ENCODE results near the gene CCDC33.
"Not testable (repeated sequence)": the region's sequence is repeated elsewhere in the genome, so short reads cannot be mapped to it uniquely, and the experiment has no call there.

The CCDC33 gene

GRCh38 chr15:74334127-74334526 lies 98.0 kb downstream of the CCDC33 start:
- DNase-seq (ENCODE audit: low read depth in 2 of 2): no peak

- no peak for DNase-seq (ENCODE audit: low read depth in 2 of 2)
Observed at GRCh38 chr15:74335396-74335795, 99.3 kb downstream of the CCDC33 start.

DNA sequence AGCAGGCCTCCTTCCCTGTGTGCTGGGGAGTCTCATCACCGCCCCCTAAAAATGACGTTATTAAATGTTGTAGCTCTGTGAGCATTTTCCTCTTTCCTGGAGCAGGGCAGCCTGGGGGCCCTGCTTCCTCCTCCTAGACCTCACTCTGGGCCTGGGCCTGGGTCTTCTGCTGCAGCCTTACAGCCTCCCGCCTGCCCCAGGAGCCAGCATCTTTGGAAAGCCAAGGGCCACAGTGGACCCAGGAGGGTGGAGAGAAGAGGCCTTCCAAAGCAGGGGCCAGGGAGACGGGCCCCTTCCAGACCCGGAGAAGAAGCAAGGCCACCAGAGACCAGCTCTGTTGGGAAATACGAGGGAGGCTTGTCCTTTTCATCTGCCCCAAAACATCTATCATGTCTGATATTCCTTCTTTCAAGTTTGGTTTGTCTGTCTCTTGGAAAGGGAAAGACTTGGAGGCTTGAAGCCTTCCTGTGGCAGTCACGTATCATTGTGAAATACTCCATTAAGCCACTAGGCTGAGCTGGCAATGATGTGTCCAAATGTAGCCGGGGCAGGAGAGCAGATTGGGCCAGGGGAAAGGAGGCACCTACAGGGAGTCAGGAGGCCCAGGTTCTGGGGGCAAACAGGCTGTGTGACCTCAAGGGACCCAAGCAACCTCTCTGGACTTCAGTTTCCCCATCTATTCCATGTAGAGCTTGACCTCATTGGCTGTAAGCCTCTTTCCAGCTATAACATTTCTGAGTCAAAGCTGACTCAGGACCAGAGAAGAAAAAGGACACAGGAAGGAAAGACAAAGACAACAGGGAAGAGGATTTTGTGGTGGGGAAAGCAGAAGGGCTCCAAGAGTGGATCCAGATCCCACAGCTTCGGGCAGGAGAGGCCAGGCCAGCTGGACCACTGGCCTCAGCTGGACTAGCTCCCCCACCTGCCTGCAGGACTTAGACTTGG lies 100.2 kb downstream of the CCDC33 start:
- no peak for DNase-seq (ENCODE audit: low read depth in 2 of 2)

GRCh38 chr15:74337146-74337545 lies 101.0 kb downstream of the CCDC33 start:
- DNase-seq (ENCODE audit: low read depth in 2 of 2): no peak

DNA sequence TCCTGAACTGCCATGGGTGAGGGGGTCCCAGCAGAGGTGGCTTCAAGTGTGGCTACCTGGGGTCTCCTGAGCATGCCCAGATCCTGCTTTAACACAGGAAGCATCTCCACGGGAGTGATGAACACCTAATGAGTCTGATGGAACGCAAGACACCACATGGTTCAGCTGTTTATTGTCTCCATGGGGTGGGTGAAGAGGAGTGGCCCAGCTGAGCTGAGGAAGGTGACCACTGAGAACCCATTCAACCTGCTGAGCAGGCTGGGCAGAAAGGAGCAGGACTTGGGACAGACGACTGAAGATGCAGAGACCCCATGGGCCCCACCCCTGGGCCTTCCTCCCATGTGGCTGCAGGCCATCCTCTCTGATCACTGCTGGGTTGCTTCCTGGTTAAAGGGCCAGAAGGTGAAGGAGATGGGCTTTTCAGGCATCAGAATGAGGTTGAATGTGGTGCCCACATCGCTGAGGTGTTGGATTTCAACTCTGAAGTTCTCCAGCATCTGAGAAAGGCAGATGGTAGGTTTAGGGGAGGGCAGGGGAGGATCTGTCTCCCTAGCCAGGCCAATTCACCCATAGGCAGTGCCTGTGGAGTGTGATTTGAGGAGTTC lies 101.6 kb downstream of the CCDC33 start:
- no peak for DNase-seq (ENCODE audit: low read depth in 2 of 2)

GRCh38 chr15:74338676-74339075 lies 102.5 kb downstream of the CCDC33 start:
- DNase-seq (ENCODE audit: low read depth in 2 of 2): no peak

DNA sequence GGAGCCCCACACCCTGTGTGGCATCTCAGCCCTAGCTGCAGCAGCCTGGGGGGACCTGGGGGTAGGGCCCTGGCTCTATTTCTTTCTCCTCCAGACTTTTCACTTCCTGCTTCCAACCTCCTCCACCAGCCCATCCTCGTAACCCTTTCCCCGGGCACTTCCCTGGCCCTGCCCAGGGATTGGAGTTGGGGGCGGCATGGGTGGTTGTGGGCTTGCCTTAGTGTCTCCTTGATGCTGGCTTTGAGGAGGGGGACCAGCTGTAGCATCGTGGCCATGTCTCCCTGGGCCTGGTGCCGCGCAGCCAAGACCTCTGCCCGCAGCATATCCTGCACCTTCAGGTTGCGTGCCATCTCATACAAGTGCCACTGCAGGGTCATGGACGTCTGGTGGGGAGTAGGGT lies 103.2 kb downstream of the CCDC33 start:
- no peak for DNase-seq (ENCODE audit: low read depth in 2 of 2)

DNA sequence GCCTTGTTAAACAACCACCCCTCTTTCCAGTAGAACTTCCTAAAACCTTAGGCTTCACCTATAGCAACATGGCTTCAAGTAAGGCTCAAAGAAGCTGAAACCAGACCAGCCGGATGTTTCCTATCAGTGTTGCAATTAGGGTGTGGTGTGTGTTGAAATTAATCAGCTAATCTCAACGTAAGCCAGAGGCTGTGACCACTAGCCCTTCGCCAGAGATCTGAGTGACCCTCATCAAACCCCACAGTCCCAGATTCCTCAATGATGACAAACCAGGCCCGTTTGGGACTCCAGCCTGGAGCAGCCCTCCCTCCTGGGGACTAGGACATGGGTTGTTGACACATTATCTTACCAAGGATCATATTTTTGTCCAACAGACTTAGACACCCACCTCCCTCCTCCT lies 104.0 kb downstream of the CCDC33 start:
- no peak for DNase-seq (ENCODE audit: low read depth in 2 of 2)

GRCh38 chr15:74343127-74343796 lies 107.1 kb downstream of the CCDC33 start:
- no peak for DNase-seq (ENCODE audit: low read depth in 2 of 2)

GRCh38 chr15:74343797-74344127 lies 107.6 kb downstream of the CCDC33 start:
- DNase-seq (ENCODE audit: low read depth in 2 of 2): no peak

DNA sequence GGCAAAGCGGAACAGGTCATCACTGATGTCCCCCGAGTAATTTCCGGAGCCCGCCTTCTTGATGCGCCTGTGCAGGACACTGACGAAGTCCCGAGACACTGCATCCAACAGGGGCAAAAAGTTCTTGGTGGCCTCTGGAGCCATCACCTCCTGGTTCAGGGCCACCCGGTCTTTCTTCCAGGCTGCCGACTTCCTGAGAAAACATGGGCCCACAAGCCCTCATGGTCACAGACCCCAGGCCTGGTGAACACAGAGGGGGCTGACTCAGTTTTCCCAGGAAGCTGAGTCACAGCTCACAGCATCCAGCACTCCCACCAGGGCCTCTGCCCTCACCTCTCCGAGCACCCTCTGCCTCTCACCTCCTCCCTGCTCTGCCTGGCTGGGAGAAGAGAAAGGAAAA lies 108.9 kb downstream of the CCDC33 start:
- no peak for DNase-seq (ENCODE audit: low read depth in 2 of 2)

- DNase-seq (ENCODE audit: low read depth in 2 of 2): no peak
Observed at GRCh38 chr15:74347757-74348250, 111.7 kb downstream of the CCDC33 start.

DNA sequence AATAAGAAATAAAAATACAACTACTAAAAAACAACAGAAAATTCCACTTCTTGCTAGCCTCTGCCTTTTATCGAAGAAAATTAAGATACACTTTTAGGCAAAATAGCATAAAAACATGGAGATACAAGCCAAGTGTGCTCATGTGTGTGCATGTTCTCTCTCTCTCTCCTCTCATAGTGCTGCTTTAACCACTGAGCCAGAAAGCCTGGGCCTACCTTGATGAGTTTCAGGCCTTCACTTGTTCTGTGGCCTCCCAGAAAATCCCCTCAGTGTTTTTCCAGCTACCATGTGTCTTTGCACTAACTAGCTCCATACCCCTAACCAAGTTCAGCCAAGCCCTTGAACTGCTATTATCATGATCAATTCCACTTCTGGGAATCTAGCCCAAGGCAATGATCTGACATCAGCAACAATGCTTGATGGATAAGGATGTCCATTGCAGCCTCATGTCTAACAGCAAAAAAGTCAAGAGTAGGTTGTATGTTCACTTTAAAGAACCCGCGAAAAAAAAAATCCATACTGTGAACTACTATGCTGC lies 113.2 kb downstream of the CCDC33 start:
- no peak for DNase-seq (ENCODE audit: low read depth in 2 of 2)

GRCh38 chr15:74350295-74351275 lies 114.5 kb downstream of the CCDC33 start:
- DNase-seq (ENCODE audit: low read depth in 2 of 2): no peak

GRCh38 chr15:74351670-74352069 lies 115.5 kb downstream of the CCDC33 start:
- DNase-seq (ENCODE audit: low read depth in 2 of 2): no peak

DNA sequence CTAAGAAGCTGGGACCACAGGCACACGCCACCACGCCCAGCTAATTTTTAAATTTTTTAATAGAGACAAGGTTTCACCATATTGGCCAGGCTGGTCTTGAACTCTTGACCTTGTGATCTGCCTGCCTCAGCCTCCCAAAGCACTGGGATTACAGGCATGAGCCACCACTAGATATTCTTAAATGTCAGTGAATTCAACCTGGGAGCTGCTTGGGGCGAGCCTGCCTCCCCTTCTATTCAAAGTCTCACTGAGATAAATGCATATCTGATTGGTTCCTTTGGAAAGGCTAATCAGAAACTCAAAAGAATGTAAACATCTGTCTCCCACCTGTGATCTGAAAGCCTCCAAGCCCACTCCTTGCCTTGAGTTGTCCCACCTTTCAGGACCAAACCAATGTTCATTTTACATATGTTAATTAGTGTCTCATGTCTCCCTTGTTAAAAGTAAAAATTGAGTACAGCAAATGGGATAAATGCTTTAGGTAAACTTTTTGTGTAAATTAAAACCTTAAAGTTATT lies 116.3 kb downstream of the CCDC33 start:
- no peak for DNase-seq (ENCODE audit: low read depth in 2 of 2)

- not testable (repeated sequence) for DNase-seq (ENCODE audit: low read depth in 2 of 2)
Observed at GRCh38 chr15:74353992-74354391, 117.9 kb downstream of the CCDC33 start.

DNA sequence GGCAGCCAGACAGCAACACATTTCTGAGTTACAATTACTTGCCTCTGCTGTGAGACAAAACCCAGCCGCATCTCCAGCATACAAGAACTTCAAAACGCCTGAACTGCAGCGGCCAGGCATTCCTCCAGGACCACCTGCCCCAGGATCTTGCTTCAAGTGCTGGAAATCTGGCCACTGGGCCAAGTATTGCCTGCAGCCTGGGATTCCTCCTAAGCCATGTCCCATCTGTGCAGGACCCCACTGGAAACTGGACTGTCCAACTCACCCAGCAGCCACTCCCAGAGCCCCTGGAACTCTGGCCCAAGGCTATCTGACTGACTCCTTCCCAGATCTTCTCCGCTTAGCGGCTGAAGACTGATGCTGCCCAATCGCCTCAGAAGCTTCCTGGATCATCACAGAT lies 119.9 kb downstream of the CCDC33 start:
- not testable (repeated sequence) for DNase-seq (ENCODE audit: low read depth in 2 of 2)

- not testable (repeated sequence) for DNase-seq (ENCODE audit: low read depth in 2 of 2)
Observed at GRCh38 chr15:74357514-74357913, 121.4 kb downstream of the CCDC33 start.

- not testable (repeated sequence) for DNase-seq (ENCODE audit: low read depth in 2 of 2)
Observed at GRCh38 chr15:74359376-74359775, 123.2 kb downstream of the CCDC33 start.

DNA sequence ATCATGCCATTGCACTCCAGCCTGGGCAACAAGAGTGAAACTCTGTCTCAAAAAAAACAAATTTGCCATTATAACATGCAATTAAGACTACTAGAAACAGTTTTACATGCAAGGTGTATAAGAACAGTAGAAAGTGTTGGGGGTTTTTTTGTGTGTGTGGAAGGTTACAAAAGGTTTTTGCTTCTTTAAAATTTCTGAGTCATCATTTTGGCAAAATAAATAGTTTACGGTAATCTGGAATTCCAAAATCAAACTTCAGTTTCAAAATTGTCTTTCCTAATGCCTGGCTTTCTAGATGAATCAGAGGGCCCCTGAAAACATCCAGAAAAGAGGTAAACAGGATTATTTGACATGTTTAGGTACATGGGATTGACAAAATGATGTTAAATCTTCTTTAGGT lies 124.7 kb downstream of the CCDC33 start:
- not testable (repeated sequence) for DNase-seq (ENCODE audit: low read depth in 2 of 2)

Data from stimulated activated CD4-positive, alpha-beta T cell treated with anti-CD3 and anti-CD28 coated beads, Interleukin-12 subunit alpha, Interleukin-12 subunit beta, amount 100 ng/mL, for 24 hours (primary cell).